HG03521 (cell line): ENCODE results near the gene NAGA.

Source experiments
- ATAC-seq: cut with Tn5 transposase; IDR thresholded peaks from one replicate; pipeline ENCODE4 v1.9.1; 2021; ENCODE audit warnings: mild to moderate bottlenecking, moderate library complexity; ENCODE audit not compliant: unreplicated experiment

Gene NAGA

GRCh38 chr22:42050641-42051180 lies 19.9 kb downstream of the NAGA start:
- ATAC-seq: no peak

DNA sequence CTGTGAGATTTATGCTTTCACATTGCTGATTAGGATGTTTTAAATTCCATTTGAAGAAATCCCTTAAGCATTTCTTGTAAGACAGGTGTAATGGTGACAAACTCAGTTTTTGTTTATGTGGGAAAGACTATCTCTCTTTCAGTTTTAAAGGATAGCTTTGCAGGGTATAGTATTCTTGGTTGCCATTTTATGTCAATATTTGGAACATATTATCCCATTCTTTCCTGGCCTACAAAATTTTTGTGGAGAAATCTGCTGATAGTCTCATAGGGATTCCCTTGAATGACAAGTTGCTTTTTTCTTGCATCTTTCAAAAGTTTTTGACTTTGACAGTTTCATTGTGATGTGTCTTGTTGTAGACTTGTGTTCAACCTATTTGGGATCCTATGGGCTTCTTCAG lies 28.8 kb downstream of the NAGA start:
- ATAC-seq: no peak

DNA sequence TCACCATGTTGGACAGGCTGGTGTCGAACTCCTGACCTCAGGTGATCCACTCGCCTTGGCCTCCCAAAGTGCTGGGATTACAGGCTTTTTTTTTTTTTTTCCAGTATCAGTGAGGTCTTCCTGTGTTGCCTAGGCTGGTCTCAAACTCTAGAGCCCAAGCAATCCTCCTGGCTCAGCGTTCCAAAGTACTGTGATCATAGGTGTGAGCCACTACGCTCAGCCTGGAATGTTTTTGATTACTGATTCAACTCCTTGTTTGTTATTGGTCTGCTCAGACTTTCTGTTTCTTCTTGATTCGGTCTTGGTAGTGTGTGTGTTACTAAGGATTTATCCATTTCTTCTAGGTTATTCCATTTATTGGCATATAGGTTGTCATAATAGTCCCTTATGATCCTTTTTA lies 31.3 kb downstream of the NAGA start:
- no peak for ATAC-seq

DNA sequence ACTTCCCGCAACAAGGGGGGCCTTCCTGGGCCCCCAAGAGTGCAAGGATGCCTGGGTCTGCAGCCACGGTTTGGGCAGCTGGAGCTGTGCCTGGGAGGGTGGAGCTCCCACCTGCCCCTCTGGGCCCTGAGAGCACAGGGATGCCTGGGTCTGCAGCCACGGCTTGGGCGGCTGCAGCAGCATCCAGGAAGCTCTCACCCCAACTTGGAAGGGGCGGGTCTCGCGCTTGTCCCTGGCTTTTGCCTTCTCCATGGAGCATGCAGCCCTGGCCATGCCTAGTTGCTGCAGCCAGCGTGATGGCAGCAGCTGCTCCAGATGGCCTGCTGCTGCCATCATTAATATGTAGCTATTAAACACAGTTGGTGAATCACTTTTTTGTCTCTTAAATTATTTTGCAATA lies 35.4 kb downstream of the NAGA start:
- no peak for ATAC-seq

DNA sequence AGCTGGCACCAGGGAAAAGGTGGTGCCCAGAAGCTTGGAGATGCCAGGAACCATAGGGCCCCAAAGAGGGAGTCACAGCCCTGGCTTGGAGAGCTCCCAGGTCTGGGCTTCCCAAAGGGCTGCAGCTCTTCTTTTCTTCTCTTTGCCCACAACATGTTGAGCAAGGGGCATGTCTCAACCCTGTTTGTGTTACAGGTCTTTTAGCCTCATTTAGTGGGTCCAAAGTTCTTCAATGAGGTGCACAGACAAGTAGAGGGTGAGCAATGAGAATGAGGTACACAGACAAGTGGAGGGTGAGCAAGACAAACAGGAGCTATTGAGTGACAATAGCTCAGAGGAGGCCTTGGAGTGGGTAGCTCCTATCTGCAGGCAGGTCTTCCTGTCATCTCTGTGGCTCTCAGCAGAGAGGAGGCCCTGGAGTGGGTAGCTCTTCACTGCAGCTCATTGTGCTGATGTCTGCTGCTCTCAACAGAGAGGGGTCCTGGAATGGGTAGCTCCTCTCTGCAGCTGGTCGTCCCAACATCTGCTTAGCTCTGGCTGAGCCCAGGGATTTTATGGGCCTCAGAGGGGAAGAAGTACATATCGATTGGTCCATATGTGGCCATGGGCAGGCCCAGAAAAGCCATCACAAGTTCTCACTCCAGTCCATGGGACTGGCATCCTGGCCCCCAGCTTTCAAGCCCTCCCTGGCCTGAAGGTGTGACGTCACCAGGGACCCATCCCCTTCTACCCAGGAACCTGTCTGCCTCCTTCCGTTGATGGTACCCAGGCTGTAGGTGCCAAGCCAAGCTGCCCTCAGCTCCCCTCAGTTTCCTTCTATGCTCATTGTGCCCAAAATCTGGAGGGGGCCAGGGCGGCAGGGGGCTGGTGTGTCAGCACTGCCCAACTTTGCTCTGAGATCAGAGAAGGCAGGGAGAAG lies 37.1 kb downstream of the NAGA start:
- no peak for ATAC-seq

GRCh38 chr22:42026705-42027104 lies 43.9 kb downstream of the NAGA start:
- no peak for ATAC-seq

DNA sequence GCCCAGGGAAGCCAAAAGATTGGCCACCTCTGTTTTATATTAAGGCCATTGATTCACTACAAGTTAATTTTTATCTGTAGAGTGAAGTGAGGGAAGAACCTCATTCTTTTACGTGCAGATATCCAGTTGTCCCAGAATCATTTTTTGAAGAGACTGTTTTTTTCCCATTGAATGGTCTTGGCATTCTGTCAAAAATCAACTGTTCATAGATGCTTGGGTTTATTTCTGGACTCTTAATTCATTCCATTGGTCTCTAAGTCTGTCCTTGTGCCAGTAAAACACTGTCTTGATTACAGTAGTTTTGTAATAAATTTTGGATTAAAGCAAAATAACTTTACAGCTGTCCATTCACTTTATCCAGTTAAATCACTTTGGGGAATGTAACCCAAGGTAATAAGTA lies 45.2 kb downstream of the NAGA start:
- no peak for ATAC-seq

- ATAC-seq: no peak
Observed at GRCh38 chr22:42022162-42022847, 48.3 kb downstream of the NAGA start.

DNA sequence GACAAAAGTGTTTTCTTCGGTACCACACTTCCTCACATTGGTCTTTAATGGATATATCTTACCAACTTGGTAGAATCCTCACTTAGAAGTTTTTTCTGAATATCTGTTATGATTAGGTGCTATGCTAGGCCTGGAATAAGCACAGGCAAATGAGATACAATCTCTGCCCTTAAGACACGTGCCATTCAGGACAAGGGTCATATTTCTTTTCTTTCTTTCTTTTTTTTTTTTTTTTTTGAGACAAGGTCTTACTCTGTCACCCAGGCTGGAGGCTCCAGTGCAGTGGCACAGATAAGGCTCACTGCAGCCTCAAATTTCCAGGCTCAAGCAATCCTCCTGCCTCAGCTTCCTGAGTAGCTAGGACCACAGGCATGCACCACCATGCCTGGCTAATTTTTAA lies 49.0 kb downstream of the NAGA start:
- no peak for ATAC-seq

GRCh38 chr22:42018224-42018623 lies 52.4 kb downstream of the NAGA start:
- ATAC-seq: no peak

DNA sequence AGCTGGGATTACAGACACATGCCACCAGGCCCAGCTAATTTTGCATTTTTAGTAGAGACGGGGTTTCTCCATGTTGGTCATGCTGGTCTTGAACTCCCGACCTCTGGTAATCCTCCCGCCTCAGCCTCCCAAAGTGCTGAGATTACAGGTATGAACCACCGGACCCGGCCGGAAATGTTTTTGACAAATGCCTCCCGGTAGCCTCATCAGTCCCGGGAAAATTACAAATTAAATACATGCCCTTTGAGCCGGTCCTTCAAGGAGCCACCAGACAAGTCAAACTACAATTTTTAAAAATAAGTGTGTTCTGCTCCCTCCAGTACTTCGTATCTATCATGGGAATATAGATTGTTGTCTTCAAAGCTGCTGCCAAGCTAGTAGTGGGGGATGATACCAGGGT lies 54.5 kb downstream of the NAGA start:
- ATAC-seq: no peak

- no peak for ATAC-seq
Observed at GRCh38 chr22:42013385-42013784, 57.2 kb downstream of the NAGA start.

- no peak for ATAC-seq
Observed at GRCh38 chr22:42010778-42011177, 59.8 kb downstream of the NAGA start.
